Endothelial cell of umbilical vein (primary cell): ENCODE results near the gene MBD2. TPM values are rescaled to one million over a fixed set of nuclear protein-coding genes. Genes with fewer than 3 reads are reported as not detected.

ENCODE experiments used
- BruUV-seq: library from RNA; stranded (reverse); fragments of 400-500 nt; replicated peaks from 2 replicates; lab custom pipeline; 2021; lab: Mats Ljungman, UMichigan
- CTCF ChIA-PET: fragments of 300-600, 350-600 bp; sonication (Branson Sonifier 250); formaldehyde crosslinking; loops from one replicate; lab custom pipeline; 2021; ENCODE audit warnings: antibody characterized with exemption, inconsistent platforms; lab: Charles Lee
- POLR2A ChIA-PET: fragments of 300-600, 350-600 bp; sonication (Branson Sonifier 250); formaldehyde crosslinking; loops from one replicate; lab custom pipeline; 2021; ENCODE audit warnings: antibody characterized with exemption, inconsistent platforms; lab: Charles Lee
- DNase-seq: peaks from one replicate; pipeline ENCODE4 v3.0.0-alpha.2; 2011; ENCODE audit warnings: low read depth, low spot score
- FAIRE-seq: peaks from 2 replicates; lab custom pipeline; 2011; peaks lifted over from hg19 to GRCh38; lab: Jason Lieb, UNC
- H2AFZ ChIP-seq: 2 replicates; pipeline ENCODE4 v1.6.0; 2012; ENCODE audit warnings: low read depth, low read length, control low read depth, inconsistent platforms
- H3K27ac ChIP-seq: 2 replicates; pipeline ENCODE4 v1.5.1; 2011; ENCODE audit warnings: low read depth, mild to moderate bottlenecking, control low read depth, low read length, moderate library complexity; ENCODE audit not compliant: insufficient read depth
- H3K27me3 ChIP-seq, 2 experiments: 2 replicates each; pipeline versions ENCODE4 v1.6.0 to v1.6.1; 2011; ENCODE audit warnings: low read length in 2 of 2, mixed read lengths in 1 of 2; ENCODE audit not compliant: control insufficient read depth in 2 of 2, insufficient read depth in 2 of 2
- H3K36me3 ChIP-seq, 2 experiments: 2 replicates in 1 of 2; 3 replicates in 1 of 2; pipeline ENCODE4 v1.5.1; 2011; ENCODE audit warnings: low read length in 2 of 2, mild to moderate bottlenecking in 1 of 2, moderate library complexity in 1 of 2; ENCODE audit not compliant: control insufficient read depth in 2 of 2, insufficient read depth in 2 of 2; ENCODE audit errors: extremely low read depth in 1 of 2
- H3K4me1 ChIP-seq: 3 replicates; pipeline ENCODE4 v1.5.1; 2011; ENCODE audit warnings: mild to moderate bottlenecking, low read length; ENCODE audit not compliant: control insufficient read depth, insufficient read depth; ENCODE audit errors: extremely low read depth
- H3K4me2 ChIP-seq: 2 replicates; pipeline ENCODE4 v1.6.1; 2011; ENCODE audit warnings: low read length, control low read depth, mixed read lengths; ENCODE audit not compliant: insufficient read depth
- H3K4me3 ChIP-seq, 3 experiments: fragments of 200-600 bp in 1 of 3; sonication (generic), shearing (Covaris generic) in 1 of 3; replicated peaks in 1 of 3; 2 replicates each; pipeline ENCODE4 v1.5.1; 2011 to 2016; ENCODE audit warnings: control low read depth in 3 of 3, low read length in 3 of 3, mild to moderate bottlenecking in 2 of 3, inconsistent platforms in 1 of 3, low read depth in 1 of 3, moderate library complexity in 1 of 3; ENCODE audit not compliant: insufficient read depth in 1 of 3
- H3K79me2 ChIP-seq: 2 replicates; pipeline ENCODE4 v1.6.0; 2012; ENCODE audit warnings: low read length, inconsistent platforms; ENCODE audit not compliant: control insufficient read depth, insufficient read depth
- H3K9ac ChIP-seq: replicated peaks from 2 replicates; pipeline ENCODE3; 2011; ENCODE audit warnings: low read length, control low read depth; ENCODE audit not compliant: insufficient read depth; ENCODE audit errors: extremely low read depth
- H3K9me1 ChIP-seq: replicated peaks from 3 replicates; pipeline ENCODE4 v1.6.0; 2011; ENCODE audit warnings: mild to moderate bottlenecking, low read length; ENCODE audit not compliant: control insufficient read depth, insufficient read depth; ENCODE audit errors: extremely low read depth
- H3K9me3 ChIP-seq: replicated peaks from 2 replicates; pipeline ENCODE4 v1.5.1; 2012; ENCODE audit warnings: low read length, inconsistent platforms; ENCODE audit not compliant: control insufficient read depth, insufficient read depth
- H4K20me1 ChIP-seq: replicated peaks from 2 replicates; pipeline ENCODE3; 2011; ENCODE audit warnings: mild to moderate bottlenecking, low read length; ENCODE audit not compliant: control insufficient read depth, insufficient read depth; ENCODE audit errors: extremely low read depth
- CTCF ChIP-seq, 2 donors: IDR thresholded peaks; 1 replicate in 1 of 2; 2 replicates in 1 of 2; pipeline ENCODE4 v1.5.1; 2011; ENCODE audit warnings: low read length in 2 of 2, mild to moderate bottlenecking in 2 of 2, moderate library complexity in 2 of 2, control low read depth in 1 of 2, inconsistent platforms in 1 of 2, low read depth in 1 of 2; ENCODE audit not compliant: insufficient read depth in 1 of 2; ENCODE audit errors: extremely low read depth in 1 of 2
- EZH2 ChIP-seq: IDR thresholded peaks from 2 replicates; pipeline ENCODE4 v1.6.1; 2012; ENCODE audit warnings: borderline replicate concordance, low read depth, mild to moderate bottlenecking, moderate library complexity, low read length, inconsistent platforms; ENCODE audit not compliant: severe bottlenecking
- FOS ChIP-seq: IDR thresholded peaks from 2 replicates; pipeline ENCODE4 v1.6.1; 2011; ENCODE audit warnings: mild to moderate bottlenecking, low read length, moderate library complexity, borderline replicate concordance; ENCODE audit not compliant: insufficient read depth
- GATA2 ChIP-seq: IDR thresholded peaks from 2 replicates; pipeline ENCODE4 v1.7.0; 2011; ENCODE audit warnings: low read depth, mild to moderate bottlenecking, moderate library complexity, mixed read lengths, low read length; ENCODE audit not compliant: insufficient read length, insufficient read depth
- JUN ChIP-seq: IDR thresholded peaks from 2 replicates; pipeline ENCODE4 v1.6.1; 2011; ENCODE audit warnings: borderline replicate concordance, low read depth; ENCODE audit not compliant: insufficient read length, insufficient read depth
- MAX ChIP-seq: IDR thresholded peaks from 2 replicates; pipeline ENCODE4 v1.6.1; 2011; ENCODE audit not compliant: insufficient read depth, insufficient read length
- MYC ChIP-seq: IDR thresholded peaks from one replicate; pipeline ENCODE4 v1.6.1; 2011; ENCODE audit warnings: mild to moderate bottlenecking, low read depth, low read length
- POLR2A ChIP-seq: IDR thresholded peaks from 2 replicates; pipeline ENCODE4 v1.6.1; 2012; ENCODE audit warnings: low read depth, mild to moderate bottlenecking, control low read depth, low read length
- POLR2AphosphoS5 ChIP-seq: IDR thresholded peaks from 2 replicates; pipeline ENCODE4 v1.6.1; 2012; ENCODE audit warnings: low read depth, mild to moderate bottlenecking, control low read depth, low read length, moderate library complexity; ENCODE audit not compliant: insufficient read depth
- dilution Hi-C: fragments of 300-500 bp; cut with MboI; formaldehyde crosslinking; loops from one replicate; pipeline ENCODE4 v1.15.0; 2019; ENCODE audit warnings: low sequenced_read_pairs; ENCODE audit not compliant: extremely low pct_ligation_motif_present
- intact Hi-C: fragments of 100-400 bp; cut with micrococcal nuclease; formaldehyde crosslinking; loops from one replicate; pipeline ENCODE4 v1.10.0; 2022
- polyA plus RNA-seq, 4 experiments: library from polyadenylated mRNA; depleted of rRNA in 3 of 4; stranded (reverse) in 3 of 4; unstranded in 1 of 4; fragments of >200 nt; gene quantifications; 2 replicates each; pipeline versions ENCODE4 v1.2.1 to v1.2.3, GENCODE V29; 2011 to 2012; ENCODE audit warnings: missing spikeins in 1 of 4
- total RNA-seq: library from RNA; stranded (reverse); gene quantifications from 2 replicates; pipeline ENCODE4 v1.2.3, GENCODE V29; 2021

Gene MBD2
- total and polyA plus RNA-seq, 2 donors (not counting 3 experiments of a cell fraction or from before 2014, with no cell fraction given): 86.8 to 110 TPM

GRCh38 chr18:54154231-54154630 lies 70.2 kb downstream of the MBD2 start:
- Histone ChIP-seq H3K4me1 (peaks cover 29% of the 10 kb centered on the region), H3K4me3 (no peak overlapping the region), H3K9me3 (no peaks in the 10 kb centered on the region), H4K20me1 (no peaks in the 10 kb centered on the region), H2AFZ (no peak overlapping the region), H3K4me2 (no peak overlapping the region), H3K27ac (no peak overlapping the region), H3K9ac (no peak overlapping the region), H3K36me3 (peaks cover 8 to 12% of the 10 kb centered on the region in 2 experiments), H3K9me1 (no peaks in the 10 kb centered on the region), H3K79me2 (peaks cover 11% of the 10 kb centered on the region), H3K27me3 (no peaks in the 10 kb centered on the region)
- no peak for DNase-seq
- ChIA-PET POLR2A (no interaction called here), CTCF (no interaction called here)
- BruUV-seq: no TSS peak
- dilution Hi-C loops (no loop called here), intact Hi-C loops (no loop called here)
- no peak for TF ChIP-seq MAX
- no peak for TF ChIP-seq FOS
- no peak for TF ChIP-seq EZH2
- TF ChIP-seq POLR2AphosphoS5: no peak
- no peak for TF ChIP-seq POLR2A
- TF ChIP-seq GATA2: no peak
- no peak for TF ChIP-seq MYC
- no peak for TF ChIP-seq JUN
- no peak for FAIRE-seq

- CTCF ChIA-PET: no interaction called here
- Histone ChIP-seq H3K9me3 (no peaks in the 10 kb centered on the region), H3K27me3 (no peaks in the 10 kb centered on the region), H4K20me1 (no peaks in the 10 kb centered on the region), H2AFZ (no peak overlapping the region), H3K36me3 (peaks cover 3% of the 10 kb centered on the region in 2 experiments), H3K4me2 (no peak overlapping the region), H3K4me3 (no peak overlapping the region), H3K9ac (no peak overlapping the region), H3K79me2 (no peaks in the 10 kb centered on the region), H3K9me1 (no peaks in the 10 kb centered on the region), H3K4me1 (peaks cover 26% of the 10 kb centered on the region), H3K27ac (no peak overlapping the region)
- intact Hi-C loops (no loop called here), dilution Hi-C loops (no loop called here)
- FAIRE-seq (no peak), DNase-seq (no peak)
- no TSS peak for BruUV-seq
- no peak for TF ChIP-seq CTCF (IDR thresholded peaks at IDR 0.05; ENCODE audit: extremely low read depth in 1 of 2, insufficient read depth in 1 of 2, low read depth in 1 of 2, low read length in 2 of 2)
- no peak for TF ChIP-seq POLR2AphosphoS5
- no peak for TF ChIP-seq POLR2A
- POLR2A ChIA-PET: no interaction called here
Measured at GRCh38 chr18:54151376-54151775, 73.1 kb downstream of the MBD2 start.
